K562 (cell line): ENCODE data around the gene CD44. TPM values are rescaled to one million over a fixed set of nuclear protein-coding genes. Genes with fewer than 3 reads are reported as not detected.

Source experiments
- ATAC-seq: fragments of 200-7000 bp; cut with Tn5 transposase; 3 replicates; pipeline ENCODE4 v1.9.1; 2020; ENCODE audit warnings: moderate library complexity
- BruUV-seq: library from RNA; stranded (reverse); fragments of 400-500 nt; replicated peaks from 2 replicates; lab custom pipeline; 2021; lab: Mats Ljungman, UMichigan
- CTCF ChIA-PET: fragments of 300-600 bp; formaldehyde crosslinking; extraction: SDS; loops from one replicate; lab custom pipeline; 2021; ENCODE audit warnings: low intra/inter-chr PET ratio; lab: Yijun Ruan, JAX
- POLR2A ChIA-PET: fragments of 300-600, 350-650 bp; sonication (Branson Sonifier 250); formaldehyde crosslinking; extraction: SDS; loops from one replicate; lab custom pipeline; 2021; ENCODE audit warnings: antibody characterized with exemption, inconsistent platforms; lab: Yijun Ruan, JAX
- DNase-seq, 4 experiments: peaks; one replicate each; pipeline versions ENCODE4 v3.0.0 to v3.0.0-alpha.2; 2011 to 2018; ENCODE audit warnings: low spot score in 3 of 4, mixed read lengths in 3 of 4; ENCODE audit errors: extremely low read depth in 1 of 4
- FAIRE-seq: peaks from 2 replicates; lab custom pipeline; 2011; peaks lifted over from hg19 to GRCh38; lab: Jason Lieb, UNC
- H2AFZ ChIP-seq: 2 replicates; pipeline ENCODE4 v1.6.0; 2011; ENCODE audit warnings: low read depth, low read length, control low read depth, inconsistent platforms
- H3K27ac ChIP-seq: fragments of 200-600 bp; 3 replicates; pipeline ENCODE4 v1.8.0; 2011; ENCODE audit warnings: low read depth, mild to moderate bottlenecking, control low read depth, inconsistent platforms, low read length, moderate library complexity, mixed read lengths; ENCODE audit errors: extremely low read depth
- H3K27me3 ChIP-seq, 2 experiments: fragments of 300-600 bp in 1 of 2; 2 replicates in 1 of 2; 3 replicates in 1 of 2; pipeline versions ENCODE4 v1.6.0 to v1.8.0; 2011; ENCODE audit warnings: inconsistent platforms in 2 of 2, low read length in 2 of 2, mild to moderate bottlenecking in 1 of 2, mixed read lengths in 1 of 2, moderate library complexity in 1 of 2; ENCODE audit not compliant: control insufficient read depth in 2 of 2, insufficient read depth in 2 of 2
- H3K36me3 ChIP-seq: fragments of 300-600 bp; 3 replicates; pipeline ENCODE4 v1.8.0; 2011; ENCODE audit warnings: mild to moderate bottlenecking, low read length, inconsistent platforms; ENCODE audit not compliant: control insufficient read depth, insufficient read depth
- H3K4me1 ChIP-seq, 2 experiments: fragments of 200-600 bp in 1 of 2; replicated peaks in 1 of 2; 2 replicates in 1 of 2; 3 replicates in 1 of 2; pipeline versions ENCODE4 v1.5.1 to v1.8.0; 2011; ENCODE audit warnings: inconsistent platforms in 2 of 2, low read length in 2 of 2, mild to moderate bottlenecking in 1 of 2, mixed read lengths in 1 of 2, moderate library complexity in 1 of 2; ENCODE audit not compliant: control insufficient read depth in 2 of 2, insufficient read depth in 2 of 2
- H3K4me2 ChIP-seq: 2 replicates; pipeline ENCODE4 v1.6.1; 2011; ENCODE audit warnings: low read length, control low read depth, inconsistent platforms, mixed read lengths; ENCODE audit not compliant: insufficient read depth
- H3K4me3 ChIP-seq: fragments of 200-600 bp; sonication (generic), shearing (Covaris generic); 2 replicates; pipeline ENCODE4 v1.5.1; 2016; ENCODE audit warnings: control low read depth, inconsistent platforms
- H3K79me2 ChIP-seq: fragments of 200-600 bp; 3 replicates; pipeline ENCODE4 v1.8.0; 2011; ENCODE audit warnings: low read length, inconsistent platforms; ENCODE audit not compliant: control insufficient read depth, insufficient read depth
- H3K9ac ChIP-seq, 2 experiments: 2 replicates each; pipeline versions ENCODE4 v1.6.0 to v1.6.1; 2011; ENCODE audit warnings: low read depth in 2 of 2, low read length in 2 of 2, control low read depth in 1 of 2, inconsistent platforms in 1 of 2, mild to moderate bottlenecking in 1 of 2, mixed read lengths in 1 of 2; ENCODE audit not compliant: insufficient read depth in 1 of 2
- H3K9me1 ChIP-seq: one replicate; pipeline ENCODE4 v1.6.0; 2011; ENCODE audit warnings: inconsistent platforms, mild to moderate bottlenecking, low read length, moderate library complexity; ENCODE audit not compliant: control insufficient read depth, insufficient read depth
- H3K9me3 ChIP-seq: replicated peaks from 2 replicates; pipeline ENCODE4 v1.5.1; 2011; ENCODE audit warnings: low read depth, low read length, inconsistent platforms; ENCODE audit not compliant: control insufficient read depth, insufficient read depth
- H4K20me1 ChIP-seq: replicated peaks from 2 replicates; pipeline ENCODE4 v1.6.1; 2011; ENCODE audit warnings: low read length, inconsistent platforms, mixed read lengths; ENCODE audit not compliant: control insufficient read depth, insufficient read depth
- CBFA2T2 ChIP-seq: fragments of 450-650 bp; conservative IDR thresholded peaks from 2 replicates; pipeline ENCODE4 v1.6.1; 2017; ENCODE audit warnings: mild to moderate bottlenecking
- CBFB ChIP-seq: sonication (generic); formaldehyde crosslinking; IDR thresholded peaks from 2 replicates; pipeline ENCODE4 v1.4.0; 2020; ENCODE audit warnings: mild to moderate bottlenecking, missing genetic modification reagents
- CTBP1 ChIP-seq: fragments of 450-650 bp; IDR thresholded peaks from 2 replicates; pipeline ENCODE4 v1.6.1; 2016; ENCODE audit warnings: borderline replicate concordance
- HDAC3 ChIP-seq: fragments of 450-650 bp; IDR thresholded peaks from 2 replicates; pipeline ENCODE4 v1.6.1; 2018; ENCODE audit warnings: borderline replicate concordance, mild to moderate bottlenecking, moderate library complexity; ENCODE audit not compliant: partially characterized antibody
- MCM5 ChIP-seq: fragments of 450-650 bp; IDR thresholded peaks from 2 replicates; pipeline ENCODE4 v1.6.1; 2016; ENCODE audit warnings: low read depth
- MIER1 ChIP-seq: fragments of 450-650 bp; IDR thresholded peaks from 2 replicates; pipeline ENCODE4 v1.6.1; 2016; ENCODE audit warnings: antibody characterized with exemption, mild to moderate bottlenecking, low read depth
- MTA1 ChIP-seq: fragments of 450-650 bp; IDR thresholded peaks from 2 replicates; pipeline ENCODE4 v1.6.1; 2017; ENCODE audit warnings: borderline replicate concordance
- PHF8 ChIP-seq: fragments of 200-600 bp; sonication (generic); IDR thresholded peaks from 2 replicates; pipeline ENCODE4 v1.6.1; 2012; ENCODE audit warnings: mixed run types, mild to moderate bottlenecking, inconsistent platforms, low read length, moderate library complexity, borderline replicate concordance
- RAD51 ChIP-seq: fragments of 450-650 bp; IDR thresholded peaks from 2 replicates; pipeline ENCODE4 v1.7.1; 2016; ENCODE audit warnings: low read depth, mild to moderate bottlenecking, borderline replicate concordance
- XRCC4 ChIP-seq: IDR thresholded peaks from one replicate; pipeline ENCODE4 v1.6.1; 2011; ENCODE audit not compliant: insufficient read depth, insufficient read length; ENCODE audit errors: extremely low read depth
- ZBTB1 ChIP-seq: sonication (generic); formaldehyde crosslinking; IDR thresholded peaks from 2 replicates; pipeline ENCODE4 v1.8.1; 2023; ENCODE audit warnings: missing genetic modification reagents, low read depth, mild to moderate bottlenecking, borderline replicate concordance
- ZKSCAN8 ChIP-seq: fragments of 200-800 bp; sonication (Bioruptor generic); IDR thresholded peaks from 2 replicates; pipeline ENCODE4 v1.6.1; 2016; ENCODE audit warnings: missing genetic modification characterization, missing compliant biosample characterization
- ZNF561 ChIP-seq: fragments of 450-650 bp; formaldehyde crosslinking; conservative IDR thresholded peaks from 2 replicates; pipeline ENCODE4 v1.4.0; 2020; ENCODE audit warnings: mild to moderate bottlenecking, moderate library complexity
- ZNF586 ChIP-seq: fragments of 450-650 bp; formaldehyde crosslinking; conservative IDR thresholded peaks from 2 replicates; pipeline ENCODE4 v1.4.0; 2020; ENCODE audit warnings: mild to moderate bottlenecking, moderate library complexity
- WGBS: fragments of 100-300 bp; shearing (Covaris generic); methylation state at CpG from one replicate; pipeline ENCODE4 v1.1.6; 2016; ENCODE audit warnings: low coverage, mixed read lengths; ENCODE audit not compliant: insufficient coverage; ENCODE audit errors: missing lambda C conversion rate; 5-methylcytosine and 5-hydroxymethylcytosine counted together
- in situ Hi-C: fragments of 300-500 bp; cut with MboI; formaldehyde crosslinking; loops from 4 replicates; pipeline ENCODE4 v1.15.0; 2018; ENCODE audit warnings: inconsistent platforms, mixed read lengths
- intact Hi-C: fragments of 100-400 bp; cut with micrococcal nuclease; formaldehyde crosslinking; loops from 2 replicates; pipeline ENCODE4 v1.14.2; 2022
- polyA plus RNA-seq, 8 experiments: library from polyadenylated mRNA; depleted of rRNA in 4 of 8; stranded (reverse) in 5 of 8; unstranded in 3 of 8; fragments of >200 nt; fragmentation: Nextera tagmentation in 2 of 8; fragmentation: Illumina TruSeq in 1 of 8; extraction: Ambion mirVana in 2 of 8; extraction: Trizol in 1 of 8; gene quantifications; 2 replicates each; pipeline versions ENCODE4 v1.2.1 to v1.2.3, GENCODE V29; 2011 to 2014; ENCODE audit warnings: inconsistent platforms in 1 of 8, missing spikeins in 1 of 8
- total RNA-seq, 7 experiments: library from RNA; depleted of rRNA in 6 of 7; stranded (reverse); fragments of >200 nt in 6 of 7; fragmentation: Illumina TruSeq in 2 of 7; extraction: Trizol in 2 of 7; gene quantifications; 2 replicates each; pipeline versions ENCODE4 v1.2.1 to v1.2.3, GENCODE V29; 2011 to 2021; ENCODE audit warnings: low replicate concordance in 1 of 7
- TF ChIP-seq, protein P1 (sequence below): fragments of 450-650 bp; formaldehyde crosslinking; IDR thresholded peaks from 2 replicates; pipeline ENCODE4 v1.4.0; 2020; ENCODE audit warnings: mild to moderate bottlenecking, moderate library complexity
- TF ChIP-seq, protein P2 (sequence below): fragments of 250-450 bp; sonication (Bioruptor Pico); IDR thresholded peaks from 2 replicates; pipeline ENCODE4 v1.8.0; 2021; ENCODE audit warnings: mild to moderate bottlenecking, moderate library complexity
- TF ChIP-seq, protein P3 (sequence below): fragments of 200-800 bp; sonication (Bioruptor generic); IDR thresholded peaks from 2 replicates; pipeline ENCODE4 v1.6.1; 2016; ENCODE audit warnings: missing genetic modification characterization, missing compliant biosample characterization

CD44 gene
- total and polyA plus RNA-seq, 9 of the 15 experiments (the other 6 are each of a cell fraction or from before 2014, with no cell fraction given) = 1.2 to 13.9 (median 3.0) TPM

DNA sequence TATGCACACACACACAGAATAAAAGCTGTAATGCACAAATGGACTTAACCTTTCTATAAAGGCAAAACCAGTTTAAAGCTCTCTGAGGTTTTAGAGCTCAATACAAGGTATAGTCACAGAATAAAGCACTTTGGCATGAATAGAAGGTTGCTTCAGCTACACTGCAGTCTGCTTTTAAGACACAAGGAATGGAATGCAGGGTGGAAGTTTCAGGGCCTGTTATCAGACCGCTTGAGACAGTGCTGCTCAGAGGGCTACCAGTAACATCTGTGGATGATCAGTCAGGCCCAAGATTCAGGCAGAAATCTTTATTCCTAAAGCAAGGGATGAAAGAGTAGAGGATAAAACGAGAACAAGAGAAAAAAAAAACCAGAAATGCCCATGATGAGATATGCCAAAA, 46.7 kb downstream of the CD44 start:
- POLR2A ChIA-PET = no interaction called here
- CTCF ChIA-PET = no interaction called here
- no peaks in the 10 kb centered on the region for H3K36me3 ChIP-seq

More for the DNA sequence above, 46.7 kb downstream of the CD44 start:
- H3K4me2 ChIP-seq = no peak overlapping the region
- H3K4me3 ChIP-seq = no peak overlapping the region
- H3K9me3 ChIP-seq = no peaks in the 10 kb centered on the region
- H3K79me2 ChIP-seq = no peaks in the 10 kb centered on the region
- H3K27ac ChIP-seq = no peak overlapping the region
- H3K4me1 ChIP-seq = no peaks in the 10 kb centered on the region
- TF ChIP-seq ZKSCAN8 (CRISPR knock-in tag) (no peak), MTA1 (no peak), ZNF561 (CRISPR knock-in tag) (no peak), XRCC4 (no peak), MIER1 (no peak), HDAC3 (no peak), PHF8 (no peak), RAD51 (no peak), CBFB (CRISPR knock-in tag) (no peak), MCM5 (no peak), CBFA2T2 (no peak), ZNF586 (no peak), CTBP1 (no peak), ZBTB1 (CRISPR knock-in tag) (no peak)
- TF ChIP-seq, protein P1, sequence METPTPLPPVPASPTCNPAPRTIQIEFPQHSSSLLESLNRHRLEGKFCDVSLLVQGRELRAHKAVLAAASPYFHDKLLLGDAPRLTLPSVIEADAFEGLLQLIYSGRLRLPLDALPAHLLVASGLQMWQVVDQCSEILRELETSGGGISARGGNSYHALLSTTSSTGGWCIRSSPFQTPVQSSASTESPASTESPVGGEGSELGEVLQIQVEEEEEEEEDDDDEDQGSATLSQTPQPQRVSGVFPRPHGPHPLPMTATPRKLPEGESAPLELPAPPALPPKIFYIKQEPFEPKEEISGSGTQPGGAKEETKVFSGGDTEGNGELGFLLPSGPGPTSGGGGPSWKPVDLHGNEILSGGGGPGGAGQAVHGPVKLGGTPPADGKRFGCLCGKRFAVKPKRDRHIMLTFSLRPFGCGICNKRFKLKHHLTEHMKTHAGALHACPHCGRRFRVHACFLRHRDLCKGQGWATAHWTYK (CRISPR knock-in tag) = no peak
- TF ChIP-seq, protein P2, sequence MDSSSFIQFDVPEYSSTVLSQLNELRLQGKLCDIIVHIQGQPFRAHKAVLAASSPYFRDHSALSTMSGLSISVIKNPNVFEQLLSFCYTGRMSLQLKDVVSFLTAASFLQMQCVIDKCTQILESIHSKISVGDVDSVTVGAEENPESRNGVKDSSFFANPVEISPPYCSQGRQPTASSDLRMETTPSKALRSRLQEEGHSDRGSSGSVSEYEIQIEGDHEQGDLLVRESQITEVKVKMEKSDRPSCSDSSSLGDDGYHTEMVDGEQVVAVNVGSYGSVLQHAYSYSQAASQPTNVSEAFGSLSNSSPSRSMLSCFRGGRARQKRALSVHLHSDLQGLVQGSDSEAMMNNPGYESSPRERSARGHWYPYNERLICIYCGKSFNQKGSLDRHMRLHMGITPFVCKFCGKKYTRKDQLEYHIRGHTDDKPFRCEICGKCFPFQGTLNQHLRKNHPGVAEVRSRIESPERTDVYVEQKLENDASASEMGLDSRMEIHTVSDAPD (CRISPR knock-in tag) = no peak
- TF ChIP-seq, protein P3, sequence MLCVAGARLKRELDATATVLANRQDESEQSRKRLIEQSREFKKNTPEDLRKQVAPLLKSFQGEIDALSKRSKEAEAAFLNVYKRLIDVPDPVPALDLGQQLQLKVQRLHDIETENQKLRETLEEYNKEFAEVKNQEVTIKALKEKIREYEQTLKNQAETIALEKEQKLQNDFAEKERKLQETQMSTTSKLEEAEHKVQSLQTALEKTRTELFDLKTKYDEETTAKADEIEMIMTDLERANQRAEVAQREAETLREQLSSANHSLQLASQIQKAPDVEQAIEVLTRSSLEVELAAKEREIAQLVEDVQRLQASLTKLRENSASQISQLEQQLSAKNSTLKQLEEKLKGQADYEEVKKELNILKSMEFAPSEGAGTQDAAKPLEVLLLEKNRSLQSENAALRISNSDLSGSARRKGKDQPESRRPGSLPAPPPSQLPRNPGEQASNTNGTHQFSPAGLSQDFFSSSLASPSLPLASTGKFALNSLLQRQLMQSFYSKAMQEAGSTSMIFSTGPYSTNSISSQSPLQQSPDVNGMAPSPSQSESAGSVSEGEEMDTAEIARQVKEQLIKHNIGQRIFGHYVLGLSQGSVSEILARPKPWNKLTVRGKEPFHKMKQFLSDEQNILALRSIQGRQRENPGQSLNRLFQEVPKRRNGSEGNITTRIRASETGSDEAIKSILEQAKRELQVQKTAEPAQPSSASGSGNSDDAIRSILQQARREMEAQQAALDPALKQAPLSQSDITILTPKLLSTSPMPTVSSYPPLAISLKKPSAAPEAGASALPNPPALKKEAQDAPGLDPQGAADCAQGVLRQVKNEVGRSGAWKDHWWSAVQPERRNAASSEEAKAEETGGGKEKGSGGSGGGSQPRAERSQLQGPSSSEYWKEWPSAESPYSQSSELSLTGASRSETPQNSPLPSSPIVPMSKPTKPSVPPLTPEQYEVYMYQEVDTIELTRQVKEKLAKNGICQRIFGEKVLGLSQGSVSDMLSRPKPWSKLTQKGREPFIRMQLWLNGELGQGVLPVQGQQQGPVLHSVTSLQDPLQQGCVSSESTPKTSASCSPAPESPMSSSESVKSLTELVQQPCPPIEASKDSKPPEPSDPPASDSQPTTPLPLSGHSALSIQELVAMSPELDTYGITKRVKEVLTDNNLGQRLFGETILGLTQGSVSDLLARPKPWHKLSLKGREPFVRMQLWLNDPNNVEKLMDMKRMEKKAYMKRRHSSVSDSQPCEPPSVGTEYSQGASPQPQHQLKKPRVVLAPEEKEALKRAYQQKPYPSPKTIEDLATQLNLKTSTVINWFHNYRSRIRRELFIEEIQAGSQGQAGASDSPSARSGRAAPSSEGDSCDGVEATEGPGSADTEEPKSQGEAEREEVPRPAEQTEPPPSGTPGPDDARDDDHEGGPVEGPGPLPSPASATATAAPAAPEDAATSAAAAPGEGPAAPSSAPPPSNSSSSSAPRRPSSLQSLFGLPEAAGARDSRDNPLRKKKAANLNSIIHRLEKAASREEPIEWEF = no peak
- DNase-seq (no peak), ATAC-seq (no peak), FAIRE-seq (no peak)
- H3K9me1 ChIP-seq = no peaks in the 10 kb centered on the region
- H2AFZ ChIP-seq = no peak overlapping the region
- H3K9ac ChIP-seq = no peak overlapping the region
- intact Hi-C loops = no loop called here
- no TSS peak for BruUV-seq
- H4K20me1 ChIP-seq = no peaks in the 10 kb centered on the region
- in situ Hi-C loops = no loop called here
- H3K27me3 ChIP-seq = 0 out of 5 replicates have a peak, but pooled peaks cover 0 to 2% of the 10 kb centered on the region in 2 experiments
- 0% methylated on average over 2 of the region's 2 CpGs for WGBS
